ENCODE results near the gene ABHD2. TPM values are rescaled to one million over a fixed set of nuclear protein-coding genes. Genes with fewer than 3 reads are reported as not detected.

Gene ABHD2
- total and polyA plus RNA-seq, 9 of the 15 experiments (the other 6 are each of a cell fraction or from before 2014, with no cell fraction given) = 16.9 to 99.8 (median 47.5) TPM

GRCh38 chr15:89074402-89075012, 13.7 kb upstream of the ABHD2 start (continued):
- peak; percentile 71; the same call in 1 of the 2 replicates for TF ChIP-seq POLR2AphosphoS5 (IDR thresholded peaks at IDR 0.05; ENCODE audit: control insufficient read depth, insufficient read depth, low read depth, low read length)
- TF ChIP-seq SMAD2 (IDR thresholded peaks at IDR 0.05; ENCODE audit: low read depth, low read length) = no peak
- TF ChIP-seq CBFA2T2 (conservative IDR thresholded peaks at IDR 0.05) = peak; percentile 82
- TF ChIP-seq ZNF232 (CRISPR knock-in tag; IDR thresholded peaks at IDR 0.05) = no peak
- no peak for TF ChIP-seq ZNF212 (CRISPR knock-in tag; IDR thresholded peaks at IDR 0.05)
- no peak for TF ChIP-seq ZNF174 (CRISPR knock-in tag; IDR thresholded peaks at IDR 0.05)
- TF ChIP-seq RAD51 (IDR thresholded peaks at IDR 0.05; ENCODE audit: borderline replicate concordance, low read depth) = peak; percentile 13; the same call in 1 of the 2 replicates
- TF ChIP-seq SMARCE1 (IDR thresholded peaks at IDR 0.05) = peak; percentile 91
- no peak for TF ChIP-seq MLLT1 (IDR thresholded peaks at IDR 0.05)
- no peak for TF ChIP-seq ZNF77 (CRISPR knock-in tag; IDR thresholded peaks at IDR 0.05)
- TF ChIP-seq ZNF197 (CRISPR knock-in tag; IDR thresholded peaks at IDR 0.05; ENCODE audit: low read depth) = no peak
- TF ChIP-seq IRF2 (CRISPR knock-in tag; IDR thresholded peaks at IDR 0.05) = no peak
